ENCODE data around the gene EPHA2.

- no peak for TF ChIP-seq REST (IDR thresholded peaks at IDR 0.05; ENCODE audit: insufficient read depth in 1 of 2, low read depth in 2 of 2, low read length in 1 of 2)
- TF ChIP-seq, protein P1, sequence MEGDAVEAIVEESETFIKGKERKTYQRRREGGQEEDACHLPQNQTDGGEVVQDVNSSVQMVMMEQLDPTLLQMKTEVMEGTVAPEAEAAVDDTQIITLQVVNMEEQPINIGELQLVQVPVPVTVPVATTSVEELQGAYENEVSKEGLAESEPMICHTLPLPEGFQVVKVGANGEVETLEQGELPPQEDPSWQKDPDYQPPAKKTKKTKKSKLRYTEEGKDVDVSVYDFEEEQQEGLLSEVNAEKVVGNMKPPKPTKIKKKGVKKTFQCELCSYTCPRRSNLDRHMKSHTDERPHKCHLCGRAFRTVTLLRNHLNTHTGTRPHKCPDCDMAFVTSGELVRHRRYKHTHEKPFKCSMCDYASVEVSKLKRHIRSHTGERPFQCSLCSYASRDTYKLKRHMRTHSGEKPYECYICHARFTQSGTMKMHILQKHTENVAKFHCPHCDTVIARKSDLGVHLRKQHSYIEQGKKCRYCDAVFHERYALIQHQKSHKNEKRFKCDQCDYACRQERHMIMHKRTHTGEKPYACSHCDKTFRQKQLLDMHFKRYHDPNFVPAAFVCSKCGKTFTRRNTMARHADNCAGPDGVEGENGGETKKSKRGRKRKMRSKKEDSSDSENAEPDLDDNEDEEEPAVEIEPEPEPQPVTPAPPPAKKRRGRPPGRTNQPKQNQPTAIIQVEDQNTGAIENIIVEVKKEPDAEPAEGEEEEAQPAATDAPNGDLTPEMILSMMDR (IDR thresholded peaks at IDR 0.05) = no peak
- TF ChIP-seq POLR2AphosphoS5 (IDR thresholded peaks at IDR 0.05; ENCODE audit: low read depth, low read length) = no peak
- no peak for TF ChIP-seq TCF7L2 (IDR thresholded peaks at IDR 0.05; ENCODE audit: low read depth, low read length)
Measured at GRCh38 chr1:16189003-16189402, 33.1 kb upstream of the EPHA2 start.
